GM12891 (cell line): ENCODE data around the gene PLCL1.
A peak's percentile ranks its signal among the peaks of the same experiment; 100 is the strongest.
"Not testable (repeated sequence)": the region's sequence is repeated elsewhere in the genome, so short reads cannot be mapped to it uniquely, and the experiment has no call there.

Experiments
- DNase-seq: peaks from one replicate; pipeline ENCODE4 v3.0.0; 2011; ENCODE audit warnings: low spot score; ENCODE audit not compliant: insufficient read length
- FAIRE-seq: peaks from 2 replicates; lab custom pipeline; 2011; peaks lifted over from hg19 to GRCh38; lab: Jason Lieb, UNC
- PAX5 ChIP-seq: IDR thresholded peaks from 2 replicates; pipeline ENCODE4 v1.6.1; 2011; ENCODE audit warnings: low read length, moderate library complexity, mild to moderate bottlenecking; ENCODE audit not compliant: insufficient read depth, severe bottlenecking
- POLR2A ChIP-seq: IDR thresholded peaks from 2 replicates; pipeline ENCODE4 v1.6.1; 2011; ENCODE audit warnings: low read depth, low read length, control low read depth
- POLR2AphosphoS5 ChIP-seq: IDR thresholded peaks from 2 replicates; pipeline ENCODE4 v1.6.1; 2011; ENCODE audit warnings: low read depth, low read length, control low read depth
- POU2F2 ChIP-seq: IDR thresholded peaks from 2 replicates; pipeline ENCODE4 v1.6.1; 2011; ENCODE audit warnings: low read depth, mild to moderate bottlenecking, control low read depth, low read length, moderate library complexity
- SPI1 ChIP-seq: IDR thresholded peaks from 2 replicates; pipeline ENCODE4 v1.6.1; 2011; ENCODE audit warnings: low read depth, low read length, control low read depth
- TAF1 ChIP-seq: IDR thresholded peaks from 2 replicates; pipeline ENCODE4 v1.6.1; 2011; ENCODE audit warnings: low read depth, low read length, control low read depth

Gene PLCL1

GRCh38 chr2:197828464-197829135, 24.2 kb downstream of the PLCL1 start:
- DNase-seq (no peak), FAIRE-seq (no peak)
- TF ChIP-seq POLR2AphosphoS5 (no peak), POLR2A (no peak), POU2F2 (no peak), PAX5 (no peak), TAF1 (no peak), SPI1 (no peak)

GRCh38 chr2:197834771-197835170, 30.4 kb downstream of the PLCL1 start:
- not testable (repeated sequence) for DNase-seq, FAIRE-seq

GRCh38 chr2:197835293-197835692, 30.9 kb downstream of the PLCL1 start:
- no peak for TF ChIP-seq POLR2AphosphoS5
- no peak for TF ChIP-seq POU2F2
- no peak for TF ChIP-seq SPI1
- TF ChIP-seq POLR2A, result no peak
- TF ChIP-seq PAX5, result no peak
- TF ChIP-seq TAF1, result no peak
- no peak for DNase-seq
- FAIRE-seq, result no peak

GRCh38 chr2:197838036-197838435, 33.6 kb downstream of the PLCL1 start:
- peak; percentile 17 for DNase-seq
- FAIRE-seq, result peak; percentile 72
- no peak for TF ChIP-seq SPI1
- TF ChIP-seq PAX5, result no peak
- TF ChIP-seq POLR2AphosphoS5, result no peak
- no peak for TF ChIP-seq TAF1
- no peak for TF ChIP-seq POLR2A
- no peak for TF ChIP-seq POU2F2

GRCh38 chr2:197838579-197838978, 34.2 kb downstream of the PLCL1 start:
- DNase-seq, result no peak
- no peak for FAIRE-seq
- TF ChIP-seq POLR2A, result no peak
- no peak for TF ChIP-seq SPI1
- TF ChIP-seq PAX5, result no peak
- no peak for TF ChIP-seq POLR2AphosphoS5
- TF ChIP-seq POU2F2, result no peak
- TF ChIP-seq TAF1, result no peak

GRCh38 chr2:197839327-197839726, 34.9 kb downstream of the PLCL1 start:
- TF ChIP-seq POU2F2 (no peak), PAX5 (no peak)
- FAIRE-seq (peak; percentile 31), DNase-seq (no peak)

GRCh38 chr2:197839856-197840255, 35.5 kb downstream of the PLCL1 start:
- TF ChIP-seq POLR2A, result no peak
- no peak for TF ChIP-seq TAF1
- TF ChIP-seq PAX5, result no peak
- no peak for TF ChIP-seq SPI1
- DNase-seq (no peak), FAIRE-seq (no peak)

- FAIRE-seq, result no peak
- TF ChIP-seq TAF1 (no peak), POLR2AphosphoS5 (no peak), PAX5 (no peak), POLR2A (no peak), POU2F2 (no peak), SPI1 (no peak)
- DNase-seq, result no peak
Observed at GRCh38 chr2:197846128-197846527, 41.7 kb downstream of the PLCL1 start.

GRCh38 chr2:197846777-197847176, 42.4 kb downstream of the PLCL1 start:
- TF ChIP-seq SPI1, result no peak
- no peak for TF ChIP-seq TAF1
- TF ChIP-seq POU2F2, result no peak
- TF ChIP-seq POLR2AphosphoS5, result no peak
- TF ChIP-seq PAX5, result no peak
- TF ChIP-seq POLR2A, result no peak
- DNase-seq (no peak), FAIRE-seq (no peak)

- TF ChIP-seq POU2F2, result no peak
- no peak for TF ChIP-seq PAX5
- TF ChIP-seq SPI1, result no peak
- no peak for TF ChIP-seq TAF1
- no peak for TF ChIP-seq POLR2A
- TF ChIP-seq POLR2AphosphoS5, result no peak
- FAIRE-seq, result no peak
- DNase-seq, result no peak
Observed at GRCh38 chr2:197847651-197848401, 43.4 kb downstream of the PLCL1 start.
